Mesothelial cell of epicardium (in vitro differentiated cells): ENCODE measurements around the gene IL1R2. TPM values are rescaled to one million over a fixed set of nuclear protein-coding genes. Genes with fewer than 3 reads are reported as not detected.
A peak's percentile ranks its signal among the peaks of the same experiment; 100 is the strongest.

Source experiments
- DNase-seq, 2 experiments: peaks; one replicate each; pipeline ENCODE4 v3.0.0; 2021; ENCODE audit warnings: low spot score in 2 of 2; ENCODE audit not compliant: unreplicated experiment in 2 of 2
- H3K27ac Mint-ChIP-seq: 2 replicates; pipeline ENCODE4 v1.8.0; 2021; ENCODE audit warnings: mixed read lengths
- H3K27me3 Mint-ChIP-seq: 2 replicates; pipeline ENCODE4 v1.8.0; 2021; ENCODE audit warnings: low read depth, mixed read lengths
- H3K36me3 Mint-ChIP-seq: 2 replicates; pipeline ENCODE4 v1.8.0; 2021; ENCODE audit warnings: mixed read lengths
- H3K4me1 Mint-ChIP-seq: 2 replicates; pipeline ENCODE4 v1.8.0; 2021; ENCODE audit warnings: mixed read lengths
- H3K4me3 Mint-ChIP-seq: 2 replicates; pipeline ENCODE4 v1.8.0; 2021; ENCODE audit warnings: mild to moderate bottlenecking, moderate library complexity, mixed read lengths
- H3K9me3 Mint-ChIP-seq: 2 replicates; pipeline ENCODE4 v1.8.0; 2021; ENCODE audit warnings: mixed read lengths
- CTCF ChIP-seq: fragments of 200-600 bp; sonication (generic); IDR thresholded peaks from one replicate; pipeline ENCODE4 v1.5.0; 2021; ENCODE audit warnings: antibody characterized with exemption; ENCODE audit not compliant: unreplicated experiment
- total RNA-seq: library from RNA; stranded (reverse); gene quantifications from 3 replicates; pipeline ENCODE4 v1.2.1, GENCODE V29; 2021

The IL1R2 gene
- total RNA-seq, 1 donor from 2014 or later: not detected

GRCh38 chr2:102004581-102004980, 12.8 kb downstream of the IL1R2 start:
- TF ChIP-seq CTCF: no peak
- Mint-ChIP-seq H3K9me3 (no peaks in the 10 kb centered on the region), H3K4me1 (no peaks in the 10 kb centered on the region), H3K27me3 (peaks cover 2% of the 10 kb centered on the region), H3K27ac (no peak overlapping the region), H3K36me3 (no peaks in the 10 kb centered on the region), H3K4me3 (no peak overlapping the region)
- DNase-seq: no peak

DNA sequence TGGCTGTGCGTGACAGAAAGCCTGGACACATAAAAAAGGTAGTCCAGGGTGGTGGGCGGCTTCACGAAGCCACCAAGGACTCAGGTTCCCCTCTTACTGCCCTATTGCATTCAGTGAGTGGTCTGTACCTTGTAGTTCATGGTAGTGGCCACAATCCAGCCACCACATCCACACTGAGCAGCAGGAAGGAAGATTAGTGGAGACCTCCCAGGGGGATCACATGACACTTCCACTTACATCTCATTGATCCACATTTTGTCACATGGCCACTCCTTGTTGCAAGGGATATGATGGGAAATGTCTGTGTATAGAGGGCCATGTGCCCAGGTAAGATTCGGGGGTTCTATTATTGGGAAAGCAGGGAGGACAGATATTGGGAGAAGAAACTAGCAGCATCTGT, 13.7 kb downstream of the IL1R2 start:
- no peaks in the 10 kb centered on the region for H3K36me3 Mint-ChIP-seq
- TF ChIP-seq CTCF: no peak
- no peaks in the 10 kb centered on the region for H3K4me1 Mint-ChIP-seq
- peaks cover 2% of the 10 kb centered on the region for H3K27me3 Mint-ChIP-seq
- H3K27ac Mint-ChIP-seq: no peak overlapping the region
- H3K9me3 Mint-ChIP-seq: no peaks in the 10 kb centered on the region
- H3K4me3 Mint-ChIP-seq: no peak overlapping the region
- no peak for DNase-seq

- Mint-ChIP-seq H3K9me3 (no peaks in the 10 kb centered on the region), H3K4me1 (no peaks in the 10 kb centered on the region), H3K27ac (no peak overlapping the region), H3K36me3 (no peaks in the 10 kb centered on the region), H3K4me3 (no peak overlapping the region), H3K27me3 (peaks cover 2% of the 10 kb centered on the region)
- no peak for DNase-seq
- TF ChIP-seq CTCF: peak; percentile 55
Measured at GRCh38 chr2:102005989-102006885, 14.5 kb downstream of the IL1R2 start.

DNA sequence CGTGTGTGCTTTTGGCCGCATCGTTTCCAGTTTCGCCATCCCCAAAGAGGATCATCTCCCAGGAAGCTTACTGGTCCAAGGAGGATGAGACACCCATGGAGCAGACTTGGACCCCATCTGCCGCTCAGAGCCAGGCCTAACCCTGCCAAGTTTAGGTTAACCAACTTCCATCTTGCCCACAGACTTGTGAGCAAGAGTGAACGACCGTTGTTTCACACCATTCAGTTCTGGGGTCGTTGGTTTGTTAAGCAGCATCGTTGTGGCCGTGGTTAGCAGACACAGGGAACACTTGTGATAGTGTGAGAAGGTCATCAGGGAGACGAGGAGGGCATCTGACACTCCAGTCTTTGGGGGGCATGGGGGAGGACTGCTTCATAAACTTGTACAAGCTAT, 15.1 kb downstream of the IL1R2 start:
- H3K9me3 Mint-ChIP-seq: no peaks in the 10 kb centered on the region
- no peaks in the 10 kb centered on the region for H3K36me3 Mint-ChIP-seq
- no peak for DNase-seq
- H3K27ac Mint-ChIP-seq: no peak overlapping the region
- no peak overlapping the region for H3K4me3 Mint-ChIP-seq
- no peaks in the 10 kb centered on the region for H3K4me1 Mint-ChIP-seq
- no peak for TF ChIP-seq CTCF
- peaks cover 2% of the 10 kb centered on the region for H3K27me3 Mint-ChIP-seq

GRCh38 chr2:102008490-102008889, 16.7 kb downstream of the IL1R2 start:
- H3K27ac Mint-ChIP-seq: no peak overlapping the region
- H3K9me3 Mint-ChIP-seq: no peaks in the 10 kb centered on the region
- no peaks in the 10 kb centered on the region for H3K36me3 Mint-ChIP-seq
- no peaks in the 10 kb centered on the region for H3K4me1 Mint-ChIP-seq
- TF ChIP-seq CTCF: no peak
- H3K27me3 Mint-ChIP-seq: peaks cover 2% of the 10 kb centered on the region
- H3K4me3 Mint-ChIP-seq: no peak overlapping the region
- no peak for DNase-seq
